ENCODE data around the gene CD58. TPM values are rescaled to one million over a fixed set of nuclear protein-coding genes. Genes with fewer than 3 reads are reported as not detected.

The CD58 gene
- total and polyA plus RNA-seq, 9 of the 15 experiments (the other 6 are each of a cell fraction or from before 2014, with no cell fraction given): 18.1 to 113 (median 37.4) TPM

DNA sequence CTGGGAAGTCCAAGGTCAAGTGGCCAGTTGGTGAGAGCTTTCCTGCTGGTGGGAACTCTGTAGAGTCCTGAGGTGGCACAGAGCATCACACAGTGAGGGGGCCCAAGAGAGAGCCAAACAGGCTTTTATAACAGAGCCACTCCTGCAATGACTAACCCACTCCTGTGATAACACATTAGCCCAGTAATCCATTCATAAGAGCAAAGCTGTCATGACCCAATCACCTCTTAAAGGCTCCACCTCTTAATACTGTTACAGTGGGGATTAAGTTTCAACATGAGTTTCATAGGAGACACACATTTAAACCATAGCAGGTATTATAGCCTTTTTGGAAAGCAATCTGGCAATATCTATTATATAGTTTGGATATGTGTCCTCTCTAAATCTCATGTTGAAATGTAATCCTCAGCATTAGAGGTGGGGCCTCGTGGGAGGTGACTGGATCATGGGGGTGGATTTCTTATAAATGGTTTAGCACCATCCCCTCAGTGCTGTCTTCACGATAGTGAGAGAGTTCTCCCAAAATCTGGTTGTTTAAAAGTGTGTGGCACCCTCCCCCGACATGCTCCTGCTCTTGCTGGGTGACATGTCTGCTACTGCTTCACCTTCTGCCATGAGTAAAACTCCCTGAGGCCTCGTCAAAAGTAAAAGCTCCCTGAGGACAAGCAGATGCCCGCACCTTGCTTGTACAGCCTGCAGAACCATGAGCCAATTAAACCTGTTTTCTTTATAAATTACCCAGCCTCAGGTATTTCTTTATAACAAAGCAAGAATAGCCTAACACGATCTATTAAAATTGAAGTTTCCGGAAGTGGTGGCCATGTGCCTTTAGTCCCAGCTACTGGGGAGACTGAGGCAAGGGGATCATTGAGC is 64.5 kb downstream of the CD58 start (continued):
- TF ChIP-seq ZNF592 (IDR thresholded peaks at IDR 0.05) (peak; percentile 56; the same call in 1 of the 2 replicates), PURB (CRISPR knock-in tag; IDR thresholded peaks at IDR 0.05; ENCODE audit: low read depth) (no peak), ZNF140 (CRISPR knock-in tag; IDR thresholded peaks at IDR 0.05) (no peak), DNMT1 (IDR thresholded peaks at IDR 0.05) (no peak), TRIM24 (IDR thresholded peaks at IDR 0.05) (peak in 1 of 2 experiments; percentile 55; a peak in 2 of 4 replicates), ZKSCAN8 (CRISPR knock-in tag; IDR thresholded peaks at IDR 0.05) (no peak), ZNF165 (CRISPR knock-in tag; IDR thresholded peaks at IDR 0.05; ENCODE audit: borderline replicate concordance) (no peak), DLX4 (CRISPR knock-in tag; IDR thresholded peaks at IDR 0.05) (no peak), SNIP1 (IDR thresholded peaks at IDR 0.05; ENCODE audit: low read depth) (no peak), SIRT6 (IDR thresholded peaks at IDR 0.05; ENCODE audit: low read depth, low read length) (no peak), THRAP3 (IDR thresholded peaks at IDR 0.05; ENCODE audit: borderline replicate concordance) (no peak), MEIS2 (IDR thresholded peaks at IDR 0.05; ENCODE audit: partially characterized antibody) (peak; percentile 32), CBX3 (IDR thresholded peaks at IDR 0.05; ENCODE audit: borderline replicate concordance in 1 of 2, low read length in 2 of 2) (peak in 1 of 2 experiments; percentile 36; a peak in 1 of 3 replicates), MTA1 (IDR thresholded peaks at IDR 0.05; ENCODE audit: borderline replicate concordance) (no peak), CBX5 (IDR thresholded peaks at IDR 0.05; ENCODE audit: borderline replicate concordance, low read depth) (no peak), NR1H2 (CRISPR knock-in tag; IDR thresholded peaks at IDR 0.05) (no peak), ZNF347 (CRISPR knock-in tag; IDR thresholded peaks at IDR 0.05; ENCODE audit: low read depth) (no peak), OTX1 (CRISPR knock-in tag; IDR thresholded peaks at IDR 0.05) (no peak), SMAD3 (CRISPR knock-in tag; conservative IDR thresholded peaks at IDR 0.05) (no peak), PHTF2 (CRISPR knock-in tag; IDR thresholded peaks at IDR 0.05) (no peak)
- TF ChIP-seq, protein P1, sequence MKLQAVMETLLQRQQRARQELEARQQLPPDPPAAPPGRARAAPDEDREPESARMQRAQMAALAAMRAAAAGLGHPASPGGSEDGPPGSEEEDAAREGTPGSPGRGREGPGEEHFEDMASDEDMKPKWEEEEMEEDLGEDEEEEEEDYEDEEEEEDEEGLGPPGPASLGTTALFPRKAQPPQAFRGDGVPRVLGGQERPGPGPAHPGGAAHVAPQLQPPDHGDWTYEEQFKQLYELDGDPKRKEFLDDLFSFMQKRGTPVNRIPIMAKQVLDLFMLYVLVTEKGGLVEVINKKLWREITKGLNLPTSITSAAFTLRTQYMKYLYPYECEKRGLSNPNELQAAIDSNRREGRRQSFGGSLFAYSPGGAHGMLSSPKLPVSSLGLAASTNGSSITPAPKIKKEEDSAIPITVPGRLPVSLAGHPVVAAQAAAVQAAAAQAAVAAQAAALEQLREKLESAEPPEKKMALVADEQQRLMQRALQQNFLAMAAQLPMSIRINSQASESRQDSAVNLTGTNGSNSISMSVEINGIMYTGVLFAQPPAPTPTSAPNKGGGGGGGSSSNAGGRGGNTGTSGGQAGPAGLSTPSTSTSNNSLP (IDR thresholded peaks at IDR 0.05; ENCODE audit: borderline replicate concordance, low read depth, low read length): no peak
- TF ChIP-seq, protein P2, sequence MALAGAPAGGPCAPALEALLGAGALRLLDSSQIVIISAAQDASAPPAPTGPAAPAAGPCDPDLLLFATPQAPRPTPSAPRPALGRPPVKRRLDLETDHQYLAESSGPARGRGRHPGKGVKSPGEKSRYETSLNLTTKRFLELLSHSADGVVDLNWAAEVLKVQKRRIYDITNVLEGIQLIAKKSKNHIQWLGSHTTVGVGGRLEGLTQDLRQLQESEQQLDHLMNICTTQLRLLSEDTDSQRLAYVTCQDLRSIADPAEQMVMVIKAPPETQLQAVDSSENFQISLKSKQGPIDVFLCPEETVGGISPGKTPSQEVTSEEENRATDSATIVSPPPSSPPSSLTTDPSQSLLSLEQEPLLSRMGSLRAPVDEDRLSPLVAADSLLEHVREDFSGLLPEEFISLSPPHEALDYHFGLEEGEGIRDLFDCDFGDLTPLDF (CRISPR knock-in tag; IDR thresholded peaks at IDR 0.05): 0 out of 2 replicates have a peak, but pooled peaks have one; percentile 28
